Endothelial cell of umbilical vein (primary cell): Measurements from ENCODE around the gene TP53AIP1. TPM values are rescaled to one million over a fixed set of nuclear protein-coding genes. Genes with fewer than 3 reads are reported as not detected.

Experiments used
- BruUV-seq: library from RNA; stranded (reverse); fragments of 400-500 nt; replicated peaks from 2 replicates; lab custom pipeline; 2021; lab: Mats Ljungman, UMichigan
- CTCF ChIA-PET: fragments of 300-600, 350-600 bp; sonication (Branson Sonifier 250); formaldehyde crosslinking; loops from one replicate; lab custom pipeline; 2021; ENCODE audit warnings: antibody characterized with exemption, inconsistent platforms; lab: Charles Lee
- POLR2A ChIA-PET: fragments of 300-600, 350-600 bp; sonication (Branson Sonifier 250); formaldehyde crosslinking; loops from one replicate; lab custom pipeline; 2021; ENCODE audit warnings: antibody characterized with exemption, inconsistent platforms; lab: Charles Lee
- DNase-seq: peaks from one replicate; pipeline ENCODE4 v3.0.0-alpha.2; 2011; ENCODE audit warnings: low read depth, low spot score
- FAIRE-seq: peaks from 2 replicates; lab custom pipeline; 2011; peaks lifted over from hg19 to GRCh38; lab: Jason Lieb, UNC
- H2AFZ ChIP-seq: 2 replicates; pipeline ENCODE4 v1.6.0; 2012; ENCODE audit warnings: low read depth, low read length, control low read depth, inconsistent platforms
- H3K27ac ChIP-seq: 2 replicates; pipeline ENCODE4 v1.5.1; 2011; ENCODE audit warnings: low read depth, mild to moderate bottlenecking, control low read depth, low read length, moderate library complexity; ENCODE audit not compliant: insufficient read depth
- H3K27me3 ChIP-seq, 2 experiments: 2 replicates each; pipeline versions ENCODE4 v1.6.0 to v1.6.1; 2011; ENCODE audit warnings: low read length in 2 of 2, mixed read lengths in 1 of 2; ENCODE audit not compliant: control insufficient read depth in 2 of 2, insufficient read depth in 2 of 2
- H3K36me3 ChIP-seq, 2 experiments: 2 replicates in 1 of 2; 3 replicates in 1 of 2; pipeline ENCODE4 v1.5.1; 2011; ENCODE audit warnings: low read length in 2 of 2, mild to moderate bottlenecking in 1 of 2, moderate library complexity in 1 of 2; ENCODE audit not compliant: control insufficient read depth in 2 of 2, insufficient read depth in 2 of 2; ENCODE audit errors: extremely low read depth in 1 of 2
- H3K4me1 ChIP-seq: 3 replicates; pipeline ENCODE4 v1.5.1; 2011; ENCODE audit warnings: mild to moderate bottlenecking, low read length; ENCODE audit not compliant: control insufficient read depth, insufficient read depth; ENCODE audit errors: extremely low read depth
- H3K4me2 ChIP-seq: 2 replicates; pipeline ENCODE4 v1.6.1; 2011; ENCODE audit warnings: low read length, control low read depth, mixed read lengths; ENCODE audit not compliant: insufficient read depth
- H3K4me3 ChIP-seq, 3 experiments: fragments of 200-600 bp in 1 of 3; sonication (generic), shearing (Covaris generic) in 1 of 3; replicated peaks in 1 of 3; 2 replicates each; pipeline ENCODE4 v1.5.1; 2011 to 2016; ENCODE audit warnings: control low read depth in 3 of 3, low read length in 3 of 3, mild to moderate bottlenecking in 2 of 3, inconsistent platforms in 1 of 3, low read depth in 1 of 3, moderate library complexity in 1 of 3; ENCODE audit not compliant: insufficient read depth in 1 of 3
- H3K79me2 ChIP-seq: 2 replicates; pipeline ENCODE4 v1.6.0; 2012; ENCODE audit warnings: low read length, inconsistent platforms; ENCODE audit not compliant: control insufficient read depth, insufficient read depth
- H3K9ac ChIP-seq: replicated peaks from 2 replicates; pipeline ENCODE3; 2011; ENCODE audit warnings: low read length, control low read depth; ENCODE audit not compliant: insufficient read depth; ENCODE audit errors: extremely low read depth
- H3K9me1 ChIP-seq: replicated peaks from 3 replicates; pipeline ENCODE4 v1.6.0; 2011; ENCODE audit warnings: mild to moderate bottlenecking, low read length; ENCODE audit not compliant: control insufficient read depth, insufficient read depth; ENCODE audit errors: extremely low read depth
- H3K9me3 ChIP-seq: replicated peaks from 2 replicates; pipeline ENCODE4 v1.5.1; 2012; ENCODE audit warnings: low read length, inconsistent platforms; ENCODE audit not compliant: control insufficient read depth, insufficient read depth
- H4K20me1 ChIP-seq: replicated peaks from 2 replicates; pipeline ENCODE3; 2011; ENCODE audit warnings: mild to moderate bottlenecking, low read length; ENCODE audit not compliant: control insufficient read depth, insufficient read depth; ENCODE audit errors: extremely low read depth
- CTCF ChIP-seq, 2 donors: IDR thresholded peaks; 1 replicate in 1 of 2; 2 replicates in 1 of 2; pipeline ENCODE4 v1.5.1; 2011; ENCODE audit warnings: low read length in 2 of 2, mild to moderate bottlenecking in 2 of 2, moderate library complexity in 2 of 2, control low read depth in 1 of 2, inconsistent platforms in 1 of 2, low read depth in 1 of 2; ENCODE audit not compliant: insufficient read depth in 1 of 2; ENCODE audit errors: extremely low read depth in 1 of 2
- EZH2 ChIP-seq: IDR thresholded peaks from 2 replicates; pipeline ENCODE4 v1.6.1; 2012; ENCODE audit warnings: borderline replicate concordance, low read depth, mild to moderate bottlenecking, moderate library complexity, low read length, inconsistent platforms; ENCODE audit not compliant: severe bottlenecking
- FOS ChIP-seq: IDR thresholded peaks from 2 replicates; pipeline ENCODE4 v1.6.1; 2011; ENCODE audit warnings: mild to moderate bottlenecking, low read length, moderate library complexity, borderline replicate concordance; ENCODE audit not compliant: insufficient read depth
- GATA2 ChIP-seq: IDR thresholded peaks from 2 replicates; pipeline ENCODE4 v1.7.0; 2011; ENCODE audit warnings: low read depth, mild to moderate bottlenecking, moderate library complexity, mixed read lengths, low read length; ENCODE audit not compliant: insufficient read length, insufficient read depth
- JUN ChIP-seq: IDR thresholded peaks from 2 replicates; pipeline ENCODE4 v1.6.1; 2011; ENCODE audit warnings: borderline replicate concordance, low read depth; ENCODE audit not compliant: insufficient read length, insufficient read depth
- MAX ChIP-seq: IDR thresholded peaks from 2 replicates; pipeline ENCODE4 v1.6.1; 2011; ENCODE audit not compliant: insufficient read depth, insufficient read length
- MYC ChIP-seq: IDR thresholded peaks from one replicate; pipeline ENCODE4 v1.6.1; 2011; ENCODE audit warnings: mild to moderate bottlenecking, low read depth, low read length
- POLR2A ChIP-seq: IDR thresholded peaks from 2 replicates; pipeline ENCODE4 v1.6.1; 2012; ENCODE audit warnings: low read depth, mild to moderate bottlenecking, control low read depth, low read length
- POLR2AphosphoS5 ChIP-seq: IDR thresholded peaks from 2 replicates; pipeline ENCODE4 v1.6.1; 2012; ENCODE audit warnings: low read depth, mild to moderate bottlenecking, control low read depth, low read length, moderate library complexity; ENCODE audit not compliant: insufficient read depth
- dilution Hi-C: fragments of 300-500 bp; cut with MboI; formaldehyde crosslinking; loops from one replicate; pipeline ENCODE4 v1.15.0; 2019; ENCODE audit warnings: low sequenced_read_pairs; ENCODE audit not compliant: extremely low pct_ligation_motif_present
- intact Hi-C: fragments of 100-400 bp; cut with micrococcal nuclease; formaldehyde crosslinking; loops from one replicate; pipeline ENCODE4 v1.10.0; 2022
- polyA plus RNA-seq, 4 experiments: library from polyadenylated mRNA; depleted of rRNA in 3 of 4; stranded (reverse) in 3 of 4; unstranded in 1 of 4; fragments of >200 nt; gene quantifications; 2 replicates each; pipeline versions ENCODE4 v1.2.1 to v1.2.3, GENCODE V29; 2011 to 2012; ENCODE audit warnings: missing spikeins in 1 of 4
- total RNA-seq: library from RNA; stranded (reverse); gene quantifications from 2 replicates; pipeline ENCODE4 v1.2.3, GENCODE V29; 2021

Gene TP53AIP1
- total and polyA plus RNA-seq, 2 donors (not counting 3 experiments of a cell fraction or from before 2014, with no cell fraction given): not detected

- DNase-seq: no peak
- POLR2A ChIA-PET: interaction anchor here (0.8 kb wide), 1 partner anchor 40 kb away, joined by 5 read pairs; no protein-coding TSS in a partner anchor
Measured at GRCh38 chr11:128928400-128928799, 14.3 kb downstream of the TP53AIP1 start.

More at GRCh38 chr11:128928400-128928799, 14.3 kb downstream of the TP53AIP1 start:
- Histone ChIP-seq H3K4me1 (no peaks in the 10 kb centered on the region), H3K27me3 (peaks cover 2% of the 10 kb centered on the region in 2 experiments), H3K36me3 (no peaks in the 10 kb centered on the region), H3K9ac (no peak overlapping the region), H3K27ac (no peak overlapping the region), H3K79me2 (no peaks in the 10 kb centered on the region), H3K9me1 (no peaks in the 10 kb centered on the region), H2AFZ (no peak overlapping the region), H4K20me1 (no peaks in the 10 kb centered on the region), H3K4me3 (no peak overlapping the region), H3K4me2 (no peak overlapping the region), H3K9me3 (no peaks in the 10 kb centered on the region)
- no peak for FAIRE-seq
- intact Hi-C loops (no loop called here), dilution Hi-C loops (no loop called here)
- no peak for TF ChIP-seq GATA2
- no peak for TF ChIP-seq POLR2AphosphoS5
- TF ChIP-seq EZH2: no peak
- TF ChIP-seq MAX: no peak
- no peak for TF ChIP-seq MYC
- no peak for TF ChIP-seq FOS
- TF ChIP-seq CTCF (IDR thresholded peaks at IDR 0.05; ENCODE audit: extremely low read depth in 1 of 2, insufficient read depth in 1 of 2, low read depth in 1 of 2, low read length in 2 of 2): no peak
- TF ChIP-seq JUN: no peak
- no peak for TF ChIP-seq POLR2A
- CTCF ChIA-PET: interaction anchor here (0.8 to 2.5 kb wide), 4 partner anchors 15 to 43 kb away, joined by 3 to 15 read pairs (median 10); no protein-coding TSS in a partner anchor
- no TSS peak for BruUV-seq
